HG03097 (cell line): ENCODE measurements around the gene B3GNT4.
"Not testable (repeated sequence)": the region's sequence is repeated elsewhere in the genome, so short reads cannot be mapped to it uniquely, and the experiment has no call there.

Experiments used
- ATAC-seq: cut with Tn5 transposase; IDR thresholded peaks from one replicate; pipeline ENCODE4 v1.9.1; 2021; ENCODE audit not compliant: unreplicated experiment, low FRiP score

Gene B3GNT4

GRCh38 chr12:122185494-122186082 is 17.9 kb upstream of the B3GNT4 start:
- ATAC-seq: no peak

- ATAC-seq: no peak
These were observed 16.0 kb upstream of the B3GNT4 start for GRCh38 chr12:122187466-122187865.

GRCh38 chr12:122189626-122190475 is 13.7 kb upstream of the B3GNT4 start:
- ATAC-seq: no peak

GRCh38 chr12:122190842-122191668 is 12.5 kb upstream of the B3GNT4 start:
- ATAC-seq: peak; percentile 59

- no peak for ATAC-seq
These were observed 11.1 kb upstream of the B3GNT4 start for GRCh38 chr12:122192441-122192840.

- ATAC-seq: no peak
These were observed 8.7 kb upstream of the B3GNT4 start for GRCh38 chr12:122194804-122195203.

- no peak for ATAC-seq
These were observed 8.1 kb upstream of the B3GNT4 start for GRCh38 chr12:122195405-122195804.

- no peak for ATAC-seq
These were observed 5.9 kb upstream of the B3GNT4 start for GRCh38 chr12:122197612-122197966.

- no peak for ATAC-seq
These were observed 3.8 kb upstream of the B3GNT4 start for GRCh38 chr12:122199484-122200355.

- ATAC-seq: no peak
These were observed 2.9 kb upstream of the B3GNT4 start for GRCh38 chr12:122200541-122201175.

GRCh38 chr12:122201381-122201780 is 2.1 kb upstream of the B3GNT4 start:
- ATAC-seq: no peak

GRCh38 chr12:122202017-122202416 is 1.5 kb upstream of the B3GNT4 start:
- no peak for ATAC-seq

GRCh38 chr12:122202811-122203210 is 698 bp upstream of the B3GNT4 start:
- not testable (repeated sequence) for ATAC-seq

- ATAC-seq: no peak
These were observed 901 bp downstream of the B3GNT4 start for GRCh38 chr12:122204167-122205052.

- ATAC-seq: no peak
These were observed 1.8 kb downstream of the B3GNT4 start for GRCh38 chr12:122205053-122205925.

- no peak for ATAC-seq
These were observed 2.8 kb downstream of the B3GNT4 start for GRCh38 chr12:122206111-122206881.

GRCh38 chr12:122206976-122207375 is 3.5 kb downstream of the B3GNT4 start:
- no peak for ATAC-seq
